GM21619 (cell line): ENCODE data around the gene SLC39A11.

Experiments used
- ATAC-seq: cut with Tn5 transposase; IDR thresholded peaks from one replicate; pipeline ENCODE4 v1.9.1; 2021; ENCODE audit not compliant: unreplicated experiment

SLC39A11 gene

GRCh38 chr17:72609501-72609900 is 483.0 kb downstream of the SLC39A11 start:
- ATAC-seq, result no peak

DNA sequence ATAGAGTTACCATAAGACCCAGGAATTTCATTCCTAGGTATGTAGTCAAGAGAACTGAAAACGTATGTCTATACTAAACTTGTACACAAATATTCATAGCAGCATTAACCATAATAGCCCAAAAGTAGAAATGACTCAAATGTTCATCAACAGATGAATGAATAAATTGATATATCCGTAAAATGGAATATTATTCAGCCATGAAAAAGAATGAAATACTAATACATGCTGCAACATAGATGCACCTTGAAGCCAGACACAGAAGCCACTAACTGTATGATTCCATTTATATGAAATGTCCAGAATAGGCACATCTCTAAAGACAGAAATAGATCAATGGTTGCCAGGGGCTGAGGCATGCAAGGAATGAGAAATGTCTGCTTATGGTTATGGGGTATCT is 484.1 kb downstream of the SLC39A11 start:
- ATAC-seq, result no peak

DNA sequence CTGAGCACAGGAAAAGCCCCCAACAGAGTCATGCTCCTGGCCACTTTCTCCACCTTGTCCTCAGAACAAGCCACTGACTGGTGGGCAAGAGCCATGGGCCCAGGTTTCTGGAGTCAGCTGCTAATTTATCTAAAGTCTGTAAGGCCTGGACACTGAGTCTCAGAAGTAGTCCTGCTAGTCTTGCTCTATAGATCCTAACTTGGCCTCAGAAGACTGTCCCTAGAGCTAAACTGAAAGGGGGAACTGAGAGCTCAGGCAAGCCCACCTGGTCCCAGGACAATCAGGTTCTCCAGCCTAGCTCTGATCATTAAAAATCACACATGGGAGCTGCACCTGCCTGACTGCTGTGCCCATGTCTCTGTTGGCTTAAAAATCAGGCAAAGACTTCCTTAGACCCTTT is 485.8 kb downstream of the SLC39A11 start:
- ATAC-seq, result no peak

DNA sequence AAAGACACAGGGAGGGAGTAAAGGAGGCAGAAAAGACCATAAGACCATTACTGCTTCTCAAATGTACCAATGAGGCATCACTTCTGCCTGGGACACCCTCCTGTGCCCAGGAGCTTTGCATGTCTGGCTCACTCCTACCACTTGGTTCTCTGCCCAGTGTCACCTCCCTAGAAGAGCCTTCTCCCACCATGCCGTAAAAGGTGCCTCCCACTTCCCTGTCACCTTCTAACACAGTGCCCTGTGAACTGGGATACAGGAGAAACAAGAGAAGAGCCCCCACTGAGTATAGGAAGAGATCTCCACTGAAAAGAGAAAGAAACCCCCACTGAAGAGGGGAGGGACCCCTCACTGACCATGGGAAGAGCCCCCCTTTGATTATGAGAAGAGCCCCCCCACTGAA is 486.9 kb downstream of the SLC39A11 start:
- ATAC-seq, result no peak

GRCh38 chr17:72604518-72604917 is 488.0 kb downstream of the SLC39A11 start:
- ATAC-seq, result no peak

- no peak for ATAC-seq
Measured at GRCh38 chr17:72603420-72604242, 488.9 kb downstream of the SLC39A11 start.

DNA sequence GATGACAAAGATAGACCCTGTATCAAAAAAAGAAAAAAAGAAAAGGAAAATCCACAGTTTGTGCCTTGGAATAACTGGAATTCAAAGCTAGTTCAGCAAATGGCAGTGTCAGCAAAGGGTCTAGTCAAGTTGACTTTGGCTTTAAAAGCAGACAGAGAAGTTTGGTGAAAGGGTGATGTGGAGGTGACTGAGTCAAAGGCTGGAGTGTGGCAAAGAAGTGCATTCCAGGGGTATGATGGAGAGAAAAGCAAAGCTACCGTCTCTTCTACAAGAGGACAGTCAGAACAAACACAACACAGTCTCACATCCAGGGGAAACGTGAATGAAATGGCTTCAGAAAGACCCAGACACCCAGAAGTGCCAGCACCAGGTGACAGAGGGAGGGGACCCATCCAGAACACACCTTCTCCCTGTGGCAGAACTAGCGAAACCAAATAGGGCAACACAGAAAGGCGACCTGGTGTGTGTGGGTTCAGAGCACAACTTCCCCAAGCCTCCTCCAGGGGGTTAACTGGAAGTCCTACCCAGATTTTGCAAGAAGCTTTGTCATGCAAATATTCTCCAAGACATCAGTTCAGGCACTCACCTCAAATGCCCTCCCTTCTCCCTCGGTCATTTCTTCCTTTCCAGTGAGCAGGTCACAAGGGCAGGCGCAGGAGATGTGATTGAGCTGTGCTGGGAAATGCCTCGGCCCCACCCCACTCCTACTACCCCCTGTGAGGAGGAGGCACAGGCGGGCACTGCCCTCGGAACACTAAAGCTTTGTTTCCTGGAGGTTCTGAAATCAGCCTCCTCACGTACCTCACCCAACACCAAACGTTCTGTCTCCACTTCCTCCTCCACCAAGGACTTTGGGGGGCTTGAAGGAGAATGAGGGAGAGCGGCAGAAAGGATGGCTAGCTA is 489.7 kb downstream of the SLC39A11 start:
- ATAC-seq, result no peak

DNA sequence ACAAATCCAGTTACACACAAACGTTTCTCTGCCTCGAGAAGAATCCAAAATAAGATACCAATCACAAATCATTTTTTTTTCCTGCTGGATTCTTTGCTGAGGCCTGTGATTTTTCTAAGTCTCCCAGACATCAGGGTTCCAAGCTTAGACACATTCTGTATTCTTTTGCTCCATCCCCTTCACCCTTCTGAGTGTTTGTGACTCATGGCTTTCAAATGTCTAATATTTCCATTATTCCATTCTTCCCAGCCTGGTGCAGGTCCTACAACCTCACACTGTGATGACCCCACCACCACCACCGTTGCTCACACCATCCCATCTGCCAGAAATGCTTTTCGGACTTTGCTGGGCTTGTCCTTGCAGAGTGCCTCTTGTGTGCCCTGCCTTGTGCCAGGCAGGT is 491.6 kb downstream of the SLC39A11 start:
- no peak for ATAC-seq

- no peak for ATAC-seq
Measured at GRCh38 chr17:72599891-72600290, 492.6 kb downstream of the SLC39A11 start.

DNA sequence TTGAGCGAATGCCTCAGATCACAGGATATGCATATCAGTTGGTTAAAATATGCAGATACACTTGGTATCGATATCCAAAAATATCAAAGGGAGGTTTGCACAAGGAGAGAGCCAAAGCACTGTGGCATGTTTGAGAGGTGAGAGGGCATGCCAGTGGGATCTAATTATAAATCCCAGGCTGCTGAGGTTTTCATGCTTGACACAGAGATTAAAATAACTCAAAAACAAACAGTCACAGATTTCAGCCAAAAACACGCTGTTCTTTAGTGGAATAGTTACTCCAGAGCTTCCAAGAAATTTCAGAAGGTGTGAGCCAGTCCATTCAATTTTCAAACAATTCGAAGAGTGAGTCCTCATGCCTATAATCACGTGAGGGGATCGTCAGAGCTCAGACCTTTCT is 493.8 kb downstream of the SLC39A11 start:
- ATAC-seq, result no peak

- ATAC-seq, result no peak
Measured at GRCh38 chr17:72597354-72598087, 495.0 kb downstream of the SLC39A11 start.
